Brain pericyte (primary cell): Measurements from ENCODE around the gene DMBX1.
A peak's percentile ranks its signal among the peaks of the same experiment; 100 is the strongest.

Experiments
- DNase-seq: peaks from one replicate; pipeline ENCODE4 v3.0.0-alpha.2; 2012; ENCODE audit warnings: low read depth, low spot score

The DMBX1 gene

GRCh38 chr1:46489638-46490405 is at the start of gene DMBX1:
Gene DMBX1 (plus strand): TSS chr1:46489836. CDS start chr1:46507011, 17,175 bp downstream.
- DNase-seq, result no peak

- DNase-seq, result no peak
These were observed 49.2 kb upstream of the DMBX1 start for GRCh38 chr1:46440478-46440877.

GRCh38 chr1:46442317-46443161 is 47.1 kb upstream of the DMBX1 start:
- DNase-seq, result peak; percentile 12

GRCh38 chr1:46444466-46444865 is 45.2 kb upstream of the DMBX1 start:
- DNase-seq, result no peak

- no peak for DNase-seq
These were observed 43.8 kb upstream of the DMBX1 start for GRCh38 chr1:46445773-46446256.

GRCh38 chr1:46446646-46447498 is 42.8 kb upstream of the DMBX1 start:
- DNase-seq, result peak; percentile 18

GRCh38 chr1:46447499-46448108 is 42.0 kb upstream of the DMBX1 start:
- DNase-seq, result no peak

GRCh38 chr1:46448109-46448911 is 41.3 kb upstream of the DMBX1 start:
- DNase-seq, result no peak

GRCh38 chr1:46449223-46450159 is 40.1 kb upstream of the DMBX1 start:
- DNase-seq, result no peak

- no peak for DNase-seq
These were observed 39.5 kb upstream of the DMBX1 start for GRCh38 chr1:46450160-46450517.

- DNase-seq, result no peak
These were observed 37.4 kb upstream of the DMBX1 start for GRCh38 chr1:46451948-46452930.

- DNase-seq, result no peak
These were observed 36.7 kb upstream of the DMBX1 start for GRCh38 chr1:46452931-46453325.

- DNase-seq, result no peak
These were observed 36.2 kb upstream of the DMBX1 start for GRCh38 chr1:46453449-46453848.

- no peak for DNase-seq
These were observed 33.7 kb upstream of the DMBX1 start for GRCh38 chr1:46455951-46456350.

- no peak for DNase-seq
These were observed 33.1 kb upstream of the DMBX1 start for GRCh38 chr1:46456411-46456963.

- DNase-seq, result no peak
These were observed 32.5 kb upstream of the DMBX1 start for GRCh38 chr1:46457178-46457577.

- DNase-seq, result no peak
These were observed 31.4 kb upstream of the DMBX1 start for GRCh38 chr1:46458190-46458589.

GRCh38 chr1:46458846-46459245 is 30.8 kb upstream of the DMBX1 start:
- DNase-seq, result no peak
